B cell (primary cell): ENCODE measurements around the gene ATPAF2. TPM values are rescaled to one million over a fixed set of nuclear protein-coding genes. Genes with fewer than 3 reads are reported as not detected.

ENCODE experiments used
- ATAC-seq: fragments of 200-7000 bp; cut with Tn5 transposase; one replicate; pipeline ENCODE4 v1.10.0; 2021; ENCODE audit warnings: low read depth, mild to moderate bottlenecking, moderate number of reproducible peaks, moderate library complexity
- CTCF ChIA-PET: fragments of 350-600 bp; sonication (Branson Sonifier 250); formaldehyde crosslinking; loops from one replicate; lab custom pipeline; 2021; ENCODE audit warnings: antibody characterized with exemption, inconsistent platforms; lab: Charles Lee
- POLR2A ChIA-PET: fragments of 350-600 bp; sonication (Branson Sonifier 250); formaldehyde crosslinking; loops from one replicate; lab custom pipeline; 2021; ENCODE audit warnings: antibody characterized with exemption; lab: Charles Lee
- DNase-seq: peaks from one replicate; pipeline ENCODE4 v3.0.0; 2013
- H2AFZ ChIP-seq: 2 replicates; pipeline ENCODE4 v1.6.1; 2012; ENCODE audit warnings: mild to moderate bottlenecking, low read depth, low read length; ENCODE audit not compliant: insufficient read depth, poor library complexity, severe bottlenecking
- H3K27ac ChIP-seq, 2 donors: 1 replicate in 1 of 2; 2 replicates in 1 of 2; pipeline ENCODE4 v1.5.1; 2012 to 2013; ENCODE audit warnings: low read length in 2 of 2, mild to moderate bottlenecking in 2 of 2, moderate library complexity in 1 of 2
- H3K27me3 ChIP-seq, 4 experiments: fragments of 200-600 bp in 1 of 4; sonication (generic) in 1 of 4; replicated peaks in 1 of 4; 1 replicate in 2 of 4; 2 replicates in 2 of 4; pipeline versions ENCODE4 v1.6.1 to v1.7.0; 2013 to 2016; ENCODE audit warnings: low read length in 3 of 4, mild to moderate bottlenecking in 2 of 4, mixed read lengths in 1 of 4, moderate library complexity in 1 of 4; ENCODE audit not compliant: insufficient read depth in 4 of 4, control insufficient read depth in 3 of 4; ENCODE audit errors: control extremely low read depth in 1 of 4
- H3K36me3 ChIP-seq, 2 experiments: replicated peaks in 1 of 2; 1 replicate in 1 of 2; 2 replicates in 1 of 2; pipeline versions ENCODE4 v1.6.1 to v1.7.1; 2013; ENCODE audit warnings: low read length in 1 of 2; ENCODE audit not compliant: insufficient read depth in 2 of 2, control insufficient read depth in 1 of 2; ENCODE audit errors: control extremely low read depth in 1 of 2, extremely low read depth in 1 of 2
- H3K4me1 ChIP-seq, 2 donors: fragments of 200-600 bp in 1 of 2; sonication (generic) in 1 of 2; 1 replicate in 1 of 2; 2 replicates in 1 of 2; pipeline versions ENCODE4 v1.5.1 to v1.6.1; 2013 to 2017; ENCODE audit warnings: low read length in 2 of 2; ENCODE audit not compliant: control insufficient read depth in 2 of 2, insufficient read depth in 2 of 2
- H3K4me2 ChIP-seq: replicated peaks from 2 replicates; pipeline ENCODE3; 2012; ENCODE audit warnings: mild to moderate bottlenecking, low read depth, low read length; ENCODE audit not compliant: poor library complexity, severe bottlenecking
- H3K4me3 ChIP-seq, 5 experiments: fragments of 200-600 bp in 1 of 5; sonication (generic) in 1 of 5; 1 replicate in 3 of 5; 2 replicates in 2 of 5; pipeline versions ENCODE4 v1.5.1 to v1.7.0; 2011 to 2016; ENCODE audit warnings: low read length in 4 of 5, mild to moderate bottlenecking in 4 of 5, low read depth in 2 of 5, control low read depth in 1 of 5, moderate library complexity in 1 of 5; ENCODE audit not compliant: insufficient read depth in 1 of 5; ENCODE audit errors: control extremely low read depth in 1 of 5, extremely low read depth in 1 of 5
- H3K79me2 ChIP-seq: fragments of 200-600 bp; sonication (generic); one replicate; pipeline ENCODE4 v1.6.0; 2016; ENCODE audit warnings: low read length; ENCODE audit not compliant: control insufficient read depth, insufficient read depth
- H3K9ac ChIP-seq: fragments of 200-600 bp; sonication (generic); 2 replicates; pipeline ENCODE4 v1.6.1; 2017; ENCODE audit warnings: mild to moderate bottlenecking, low read length, moderate library complexity
- H3K9me3 ChIP-seq, 3 donors: one replicate each; pipeline versions ENCODE4 v1.6.1 to v1.7.1; 2013; ENCODE audit warnings: low read length in 2 of 3; ENCODE audit not compliant: control insufficient read depth in 2 of 3, insufficient read depth in 1 of 3; ENCODE audit errors: control extremely low read depth in 1 of 3
- H4K20me1 ChIP-seq: 2 replicates; pipeline ENCODE4 v1.6.0; 2012; ENCODE audit warnings: mild to moderate bottlenecking, low read length; ENCODE audit not compliant: insufficient read depth, control insufficient read depth, poor library complexity, severe bottlenecking
- H3K27ac Mint-ChIP-seq: one replicate; pipeline ENCODE4 v1.8.0; 2021; ENCODE audit warnings: mixed read lengths
- H3K27me3 Mint-ChIP-seq: one replicate; pipeline ENCODE4 v1.8.0; 2021; ENCODE audit warnings: mixed read lengths
- H3K4me1 Mint-ChIP-seq: one replicate; pipeline ENCODE4 v1.8.0; 2021; ENCODE audit warnings: mixed read lengths
- H3K4me3 Mint-ChIP-seq: one replicate; pipeline ENCODE4 v1.8.0; 2021; ENCODE audit warnings: mixed read lengths
- H3K9me3 Mint-ChIP-seq: one replicate; pipeline ENCODE4 v1.8.0; 2022; ENCODE audit warnings: mixed read lengths; ENCODE audit not compliant: insufficient read depth
- EZH2 ChIP-seq: IDR thresholded peaks from 2 replicates; pipeline ENCODE4 v1.6.1; 2012; ENCODE audit warnings: borderline replicate concordance, low read depth, mild to moderate bottlenecking, moderate library complexity, low read length; ENCODE audit not compliant: insufficient read depth, poor library complexity, severe bottlenecking
- WGBS: methylation state at CpG from one replicate; pipeline ENCODE4 v1.1.5; 2013; ENCODE audit warnings: missing lambda C conversion rate; ENCODE audit not compliant: insufficient coverage; 5-methylcytosine and 5-hydroxymethylcytosine counted together
- intact Hi-C: fragments of 100-400 bp; cut with micrococcal nuclease; formaldehyde crosslinking; loops from one replicate; pipeline ENCODE4 v1.10.0; 2022
- polyA plus RNA-seq: library from polyadenylated mRNA; depleted of rRNA; stranded (reverse); fragments of >200 nt; gene quantifications from 2 replicates; pipeline ENCODE4 v1.2.3, GENCODE V29; 2012
- total RNA-seq, 2 donors: library from RNA; stranded (reverse); fragments of 120-200 nt in 1 of 2; gene quantifications; 1 replicate in 1 of 2; 2 replicates in 1 of 2; pipeline versions ENCODE4 v1.2.3 to v1.2.4, GENCODE V29; 2013 to 2022
- TF ChIP-seq, protein P1 (sequence below): fragments of 200-600 bp; IDR thresholded peaks from one replicate; pipeline ENCODE4 v1.8.0; 2022; ENCODE audit warnings: antibody characterized with exemption, mild to moderate bottlenecking

ATPAF2 gene
- total and polyA plus RNA-seq, 2 donors (not counting 1 experiment from before 2014, with no cell fraction given), result 60.5 to 73.5 TPM

- no peak for DNase-seq
- ATAC-seq, result no peak
- no peak overlapping the region for H3K27ac ChIP-seq
- intact Hi-C loops, result no loop called here
- H3K4me3 ChIP-seq, result no peak overlapping the region
- Mint-ChIP-seq H3K27me3 (no peaks in the 10 kb centered on the region), H3K9me3 (no peaks in the 10 kb centered on the region), H3K4me3 (no peak overlapping the region), H3K27ac (no peak overlapping the region), H3K4me1 (no peaks in the 10 kb centered on the region)
- H3K36me3 ChIP-seq, result peaks cover 5 to 64% of the 10 kb centered on the region in 2 experiments
- TF ChIP-seq, protein P1, sequence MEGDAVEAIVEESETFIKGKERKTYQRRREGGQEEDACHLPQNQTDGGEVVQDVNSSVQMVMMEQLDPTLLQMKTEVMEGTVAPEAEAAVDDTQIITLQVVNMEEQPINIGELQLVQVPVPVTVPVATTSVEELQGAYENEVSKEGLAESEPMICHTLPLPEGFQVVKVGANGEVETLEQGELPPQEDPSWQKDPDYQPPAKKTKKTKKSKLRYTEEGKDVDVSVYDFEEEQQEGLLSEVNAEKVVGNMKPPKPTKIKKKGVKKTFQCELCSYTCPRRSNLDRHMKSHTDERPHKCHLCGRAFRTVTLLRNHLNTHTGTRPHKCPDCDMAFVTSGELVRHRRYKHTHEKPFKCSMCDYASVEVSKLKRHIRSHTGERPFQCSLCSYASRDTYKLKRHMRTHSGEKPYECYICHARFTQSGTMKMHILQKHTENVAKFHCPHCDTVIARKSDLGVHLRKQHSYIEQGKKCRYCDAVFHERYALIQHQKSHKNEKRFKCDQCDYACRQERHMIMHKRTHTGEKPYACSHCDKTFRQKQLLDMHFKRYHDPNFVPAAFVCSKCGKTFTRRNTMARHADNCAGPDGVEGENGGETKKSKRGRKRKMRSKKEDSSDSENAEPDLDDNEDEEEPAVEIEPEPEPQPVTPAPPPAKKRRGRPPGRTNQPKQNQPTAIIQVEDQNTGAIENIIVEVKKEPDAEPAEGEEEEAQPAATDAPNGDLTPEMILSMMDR, result no peak
- no peak for TF ChIP-seq EZH2
- no peak overlapping the region for H3K4me2 ChIP-seq
- H2AFZ ChIP-seq, result no peak overlapping the region
- H4K20me1 ChIP-seq, result no peaks in the 10 kb centered on the region
- no peaks in the 10 kb centered on the region for H3K27me3 ChIP-seq
- H3K79me2 ChIP-seq, result peaks cover 5% of the 10 kb centered on the region
- ChIA-PET POLR2A (no interaction called here), CTCF (interaction anchor here (0.7 kb wide), 1 partner anchor 114 kb away, joined by 3 read pairs; no protein-coding TSS in a partner anchor)
- H3K4me1 ChIP-seq, result no peaks in the 10 kb centered on the region
- 100% methylated on average over 1 of the region's 2 CpGs for WGBS
- H3K9ac ChIP-seq, result no peak overlapping the region
- no peaks in the 10 kb centered on the region for H3K9me3 ChIP-seq
Observed at GRCh38 chr17:18019838-18020154, 19.2 kb downstream of the ATPAF2 start.

DNA sequence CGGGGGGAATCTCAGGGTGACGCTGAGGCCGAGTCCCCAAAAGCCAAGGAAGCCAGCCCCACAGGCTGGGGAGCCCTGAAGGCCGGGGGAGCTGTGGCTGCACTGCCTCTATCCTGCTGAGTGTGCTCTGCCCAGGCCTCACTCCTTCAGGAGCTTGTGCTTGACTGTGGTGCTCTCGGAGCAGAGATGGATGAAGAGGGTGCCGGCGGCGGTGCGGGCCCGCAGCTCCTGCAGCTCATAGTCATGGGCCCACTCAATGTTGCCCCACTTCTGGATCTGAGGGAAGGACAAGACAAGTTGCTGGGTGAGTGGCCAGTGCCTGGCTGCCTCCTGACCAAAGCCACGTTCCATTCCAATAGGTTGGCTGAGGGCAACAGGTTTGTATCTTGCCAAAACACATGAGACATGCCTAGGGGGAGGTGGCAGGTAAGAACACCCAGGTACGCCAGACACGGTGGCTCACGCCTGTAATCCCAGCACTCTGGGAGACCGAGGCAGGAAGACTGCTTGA is 20.5 kb downstream of the ATPAF2 start:
- Histone ChIP-seq H2AFZ (no peak overlapping the region), H3K27me3 (no peaks in the 10 kb centered on the region), H4K20me1 (no peaks in the 10 kb centered on the region), H3K9me3 (no peaks in the 10 kb centered on the region), H3K9ac (no peak overlapping the region), H3K27ac (no peak overlapping the region), H3K4me1 (no peaks in the 10 kb centered on the region), H3K36me3 (peaks cover 5 to 60% of the 10 kb centered on the region in 2 experiments), H3K4me3 (no peak overlapping the region), H3K4me2 (no peak overlapping the region), H3K79me2 (peaks cover 4% of the 10 kb centered on the region)
- H3K4me1 Mint-ChIP-seq, result no peaks in the 10 kb centered on the region
- ChIA-PET CTCF (no interaction called here), POLR2A (no interaction called here)
- H3K9me3 Mint-ChIP-seq, result no peaks in the 10 kb centered on the region
- H3K27ac Mint-ChIP-seq, result no peak overlapping the region
- H3K4me3 Mint-ChIP-seq, result no peak overlapping the region
- no peaks in the 10 kb centered on the region for H3K27me3 Mint-ChIP-seq
- intact Hi-C loops, result no loop called here
- ATAC-seq, result no peak
- TF ChIP-seq, protein P1, result no peak
- TF ChIP-seq EZH2, result no peak
- WGBS, result 100% methylated on average over 12 of the region's 15 CpGs
- DNase-seq, result no peak
